Endothelial cell of umbilical vein (primary cell): ENCODE results near the gene PSENEN.

Experiments used
- CTCF ChIP-seq, 2 donors: IDR thresholded peaks; 1 replicate in 1 of 2; 2 replicates in 1 of 2; pipeline ENCODE4 v1.5.1; 2011; ENCODE audit warnings: low read length in 2 of 2, mild to moderate bottlenecking in 2 of 2, moderate library complexity in 2 of 2, control low read depth in 1 of 2, inconsistent platforms in 1 of 2, low read depth in 1 of 2; ENCODE audit not compliant: insufficient read depth in 1 of 2; ENCODE audit errors: extremely low read depth in 1 of 2
- EZH2 ChIP-seq: IDR thresholded peaks from 2 replicates; pipeline ENCODE4 v1.6.1; 2012; ENCODE audit warnings: borderline replicate concordance, low read depth, mild to moderate bottlenecking, moderate library complexity, low read length, inconsistent platforms; ENCODE audit not compliant: severe bottlenecking
- JUN ChIP-seq: IDR thresholded peaks from 2 replicates; pipeline ENCODE4 v1.6.1; 2011; ENCODE audit warnings: borderline replicate concordance, low read depth; ENCODE audit not compliant: insufficient read length, insufficient read depth
- POLR2A ChIP-seq: IDR thresholded peaks from 2 replicates; pipeline ENCODE4 v1.6.1; 2012; ENCODE audit warnings: low read depth, mild to moderate bottlenecking, control low read depth, low read length
- POLR2AphosphoS5 ChIP-seq: IDR thresholded peaks from 2 replicates; pipeline ENCODE4 v1.6.1; 2012; ENCODE audit warnings: low read depth, mild to moderate bottlenecking, control low read depth, low read length, moderate library complexity; ENCODE audit not compliant: insufficient read depth

GRCh38 chr19:35766571-35767104 is 21.2 kb downstream of the PSENEN start:
- TF ChIP-seq POLR2AphosphoS5 (no peak), JUN (no peak), CTCF (IDR thresholded peaks at IDR 0.05; ENCODE audit: extremely low read depth in 1 of 2, insufficient read depth in 1 of 2, low read depth in 1 of 2, low read length in 2 of 2) (no peak), EZH2 (no peak), POLR2A (no peak)
